Astrocyte (in vitro differentiated cells and primary cell): Measurements from ENCODE around the gene ROM1.

Experiments
- CTCF ChIP-seq: IDR thresholded peaks from 2 replicates; pipeline ENCODE4 v1.5.1; 2011; ENCODE audit warnings: low read depth, mild to moderate bottlenecking, inconsistent platforms, low read length, moderate library complexity; ENCODE audit not compliant: insufficient read depth
- EZH2 ChIP-seq: IDR thresholded peaks from 2 replicates; pipeline ENCODE4 v1.6.1; 2012; ENCODE audit warnings: mild to moderate bottlenecking, low read length, inconsistent platforms; ENCODE audit not compliant: insufficient read depth

- no peak for TF ChIP-seq CTCF
- TF ChIP-seq EZH2, result no peak
These were observed 20.1 kb upstream of the ROM1 start for GRCh38 chr11:62592989-62593421.
